OCI-LY1 (cell line): ENCODE data around the gene SELENOT.

Experiments used
- H2AFZ ChIP-seq: fragments of 200-600 bp; sonication (generic), shearing (Covaris generic); 2 replicates; pipeline ENCODE4 v1.6.0; 2014; ENCODE audit warnings: antibody characterized with exemption, mild to moderate bottlenecking, low read length
- H3F3A ChIP-seq: fragments of 200-600 bp; sonication (generic), shearing (Covaris generic); 2 replicates; pipeline ENCODE4 v1.6.0; 2014; ENCODE audit warnings: mild to moderate bottlenecking, antibody characterized with exemption, low read length, moderate library complexity; ENCODE audit not compliant: insufficient read depth
- H3K27ac ChIP-seq: fragments of 200-600 bp; sonication (generic); 2 replicates; pipeline ENCODE4 v1.5.1; 2014; ENCODE audit warnings: low read length, mixed run types, mild to moderate bottlenecking, low read depth; ENCODE audit not compliant: poor library complexity, severe bottlenecking
- H3K27me3 ChIP-seq: fragments of 200-600 bp; sonication (generic); 2 replicates; pipeline ENCODE4 v1.6.0; 2014; ENCODE audit warnings: antibody characterized with exemption, mild to moderate bottlenecking, low read length, moderate library complexity; ENCODE audit not compliant: insufficient read depth
- H3K36me3 ChIP-seq: fragments of 200-600 bp; sonication (generic); 2 replicates; pipeline ENCODE4 v1.6.1; 2014; ENCODE audit warnings: mild to moderate bottlenecking, antibody characterized with exemption, low read length, moderate library complexity, mixed read lengths; ENCODE audit not compliant: insufficient read depth
- H3K4me1 ChIP-seq: fragments of 200-600 bp; sonication (generic); 2 replicates; pipeline ENCODE4 v1.5.1; 2014; ENCODE audit warnings: mild to moderate bottlenecking, low read length, moderate library complexity; ENCODE audit not compliant: insufficient read depth, severe bottlenecking
- H3K4me2 ChIP-seq: fragments of 200-600 bp; sonication (generic), shearing (Covaris generic); 2 replicates; pipeline ENCODE4 v1.6.1; 2014; ENCODE audit warnings: low read length
- H3K4me3 ChIP-seq: fragments of 200-600 bp; sonication (generic); 2 replicates; pipeline ENCODE4 v1.5.1; 2014; ENCODE audit warnings: low read length, low read depth, mild to moderate bottlenecking, mixed read lengths; ENCODE audit not compliant: poor library complexity, severe bottlenecking
- H3K79me2 ChIP-seq: fragments of 200-600 bp; shearing (Covaris generic); 2 replicates; pipeline ENCODE4 v1.6.1; 2016; ENCODE audit warnings: mixed run types, low read length, mixed read lengths; ENCODE audit not compliant: insufficient read depth
- H3K9ac ChIP-seq: fragments of 200-600 bp; sonication (generic), shearing (Covaris generic); 2 replicates; pipeline ENCODE4 v1.6.1; 2014; ENCODE audit warnings: mild to moderate bottlenecking, low read length, mixed read lengths
- H3K9me2 ChIP-seq: fragments of 200-600 bp; sonication (generic), shearing (Covaris generic); 2 replicates; pipeline ENCODE4 v1.6.1; 2014; ENCODE audit warnings: low read depth, mild to moderate bottlenecking, low read length, mixed read lengths
- H3K9me3 ChIP-seq: fragments of 200-600 bp; shearing (Covaris generic); 2 replicates; pipeline ENCODE4 v1.6.1; 2014; ENCODE audit warnings: low read length, mixed read lengths
- H4K20me1 ChIP-seq: fragments of 200-600 bp; sonication (generic), shearing (Covaris generic); 2 replicates; pipeline ENCODE4 v1.6.0; 2016; ENCODE audit warnings: mild to moderate bottlenecking, low read length; ENCODE audit not compliant: insufficient read depth
- CTCF ChIP-seq: fragments of 200-600 bp; sonication (generic), shearing (Covaris generic); IDR thresholded peaks from 2 replicates; pipeline ENCODE4 v1.5.1; 2017; ENCODE audit warnings: mild to moderate bottlenecking, antibody characterized with exemption, low read length, moderate library complexity, mixed read lengths
- EZH2 ChIP-seq: fragments of 200-600 bp; sonication (generic), shearing (Covaris generic); IDR thresholded peaks from 2 replicates; pipeline ENCODE4 v1.8.0; 2017; ENCODE audit warnings: borderline replicate concordance, mixed run types, mild to moderate bottlenecking, antibody characterized with exemption, low read length, moderate library complexity, mixed read lengths

The SELENOT gene

GRCh38 chr3:150583028-150583427, 20.1 kb upstream of the SELENOT start:
- no peak overlapping the region for H3K27ac ChIP-seq
- H3K36me3 ChIP-seq = peaks cover 87% of the 10 kb centered on the region
- H3K9me3 ChIP-seq = no peaks in the 10 kb centered on the region
- no peak overlapping the region for H2AFZ ChIP-seq
- peaks cover 14% of the 10 kb centered on the region; the same call in 1 of the 2 replicates for H3K79me2 ChIP-seq
- no peaks in the 10 kb centered on the region for H3K4me1 ChIP-seq
- no peak overlapping the region for H3K9ac ChIP-seq
- H4K20me1 ChIP-seq = no peaks in the 10 kb centered on the region
- no peaks in the 10 kb centered on the region for H3K9me2 ChIP-seq
- H3K27me3 ChIP-seq = no peaks in the 10 kb centered on the region
- no peak overlapping the region for H3K4me2 ChIP-seq
- H3K4me3 ChIP-seq = no peak overlapping the region
- no peak for TF ChIP-seq CTCF
- no peak for TF ChIP-seq EZH2
- no peaks in the 10 kb centered on the region for H3F3A ChIP-seq

- H2AFZ ChIP-seq = no peak overlapping the region
- no peak overlapping the region for H3K4me2 ChIP-seq
- TF ChIP-seq EZH2 (no peak), CTCF (no peak)
- H4K20me1 ChIP-seq = no peaks in the 10 kb centered on the region
- peaks cover 52% of the 10 kb centered on the region for H3K36me3 ChIP-seq
- no peaks in the 10 kb centered on the region for H3K4me1 ChIP-seq
- H3K9me3 ChIP-seq = no peaks in the 10 kb centered on the region
- H3F3A ChIP-seq = no peaks in the 10 kb centered on the region
- H3K9ac ChIP-seq = no peak overlapping the region
- H3K9me2 ChIP-seq = no peaks in the 10 kb centered on the region
- H3K27me3 ChIP-seq = no peaks in the 10 kb centered on the region
- H3K79me2 ChIP-seq = peaks cover 39% of the 10 kb centered on the region
- no peak overlapping the region for H3K4me3 ChIP-seq
- H3K27ac ChIP-seq = peak overlapping the region; percentile 33
These were observed 14.9 kb upstream of the SELENOT start for GRCh38 chr3:150588027-150588830.

- Histone ChIP-seq H3K27ac (no peak overlapping the region), H3K9me2 (no peaks in the 10 kb centered on the region), H3K4me2 (no peak overlapping the region), H3F3A (no peaks in the 10 kb centered on the region), H3K36me3 (peaks cover 37% of the 10 kb centered on the region), H4K20me1 (no peaks in the 10 kb centered on the region), H3K79me2 (peaks cover 43% of the 10 kb centered on the region), H3K4me3 (no peak overlapping the region), H2AFZ (no peak overlapping the region), H3K9ac (no peak overlapping the region), H3K4me1 (no peaks in the 10 kb centered on the region), H3K9me3 (no peaks in the 10 kb centered on the region), H3K27me3 (no peaks in the 10 kb centered on the region)
- TF ChIP-seq EZH2 (no peak), CTCF (no peak)
These were observed 13.4 kb upstream of the SELENOT start for GRCh38 chr3:150589759-150590158.
